Activated CD4-positive, CD25-positive, alpha-beta regulatory T cell treated with anti-CD3 and anti-CD28 coated beads, Interleukin-2, amount 50 U/mL, for 24 hours (primary cell): Measurements from ENCODE around the gene HYAL3.
A peak's percentile ranks its signal among the peaks of the same experiment; 100 is the strongest.
"Not testable (repeated sequence)": the region's sequence is repeated elsewhere in the genome, so short reads cannot be mapped to it uniquely, and the experiment has no call there.

ENCODE experiments used
- ATAC-seq, 2 donors: fragments of 150-1000 bp; cut with Tn5 transposase; one replicate each; pipeline ENCODE4 v1.10.0; 2021; ENCODE audit warnings: mild to moderate bottlenecking in 1 of 2, moderate library complexity in 1 of 2

Gene HYAL3

DNA sequence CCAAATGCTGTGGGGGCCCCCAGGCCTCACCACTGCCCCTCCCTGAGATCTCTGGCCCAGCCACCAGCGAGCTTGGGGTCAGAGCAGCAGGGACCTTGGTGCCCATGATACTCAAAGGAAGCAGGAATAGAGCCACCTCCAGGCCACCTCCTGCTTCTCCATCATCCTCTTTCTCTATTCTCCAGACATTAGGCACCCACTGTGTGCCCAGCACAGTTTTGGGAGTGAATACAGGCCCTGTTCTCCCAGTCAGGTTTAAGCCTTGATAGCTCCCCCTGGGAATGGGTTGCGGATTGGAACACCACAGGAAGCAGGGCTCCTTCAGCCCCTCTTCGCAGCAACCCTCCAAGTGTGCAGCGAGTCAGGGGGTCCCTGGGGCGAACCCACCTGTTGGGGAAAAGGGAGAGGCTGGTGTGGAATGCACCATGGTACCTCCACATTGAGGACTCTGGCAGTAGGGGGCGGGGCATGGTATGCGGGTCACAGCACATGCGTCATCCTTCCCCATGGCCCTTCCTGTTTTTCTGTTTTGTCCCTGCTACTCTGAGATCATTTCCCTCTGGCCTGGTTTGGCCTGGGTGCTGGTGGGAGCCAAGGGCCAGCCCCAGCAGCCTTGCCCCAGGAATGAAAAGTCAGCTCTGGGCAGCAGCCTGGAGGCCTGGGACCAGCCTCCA is 44.5 kb downstream of the HYAL3 start:
- no peak for ATAC-seq

DNA sequence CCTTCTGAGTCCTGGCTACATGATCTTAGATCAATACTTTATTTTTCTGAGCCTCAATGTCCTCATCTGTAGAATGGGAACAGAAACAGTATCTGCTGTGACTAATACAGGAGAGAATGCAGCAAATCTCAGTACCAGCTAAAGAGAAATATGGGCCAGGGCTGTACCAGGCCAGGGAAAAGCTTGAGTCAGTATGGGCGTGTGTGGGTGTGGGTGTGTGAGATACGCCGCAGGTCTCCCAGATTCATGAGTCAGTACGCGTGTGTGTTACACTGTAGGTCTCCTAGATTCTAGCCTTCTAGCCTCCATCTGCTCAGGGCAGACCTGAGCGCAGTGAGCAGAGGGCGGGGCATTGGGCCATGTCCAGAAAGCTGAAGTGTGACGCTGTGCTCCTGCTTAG is 48.0 kb downstream of the HYAL3 start:
- ATAC-seq = peak; percentile 44 to 45

DNA sequence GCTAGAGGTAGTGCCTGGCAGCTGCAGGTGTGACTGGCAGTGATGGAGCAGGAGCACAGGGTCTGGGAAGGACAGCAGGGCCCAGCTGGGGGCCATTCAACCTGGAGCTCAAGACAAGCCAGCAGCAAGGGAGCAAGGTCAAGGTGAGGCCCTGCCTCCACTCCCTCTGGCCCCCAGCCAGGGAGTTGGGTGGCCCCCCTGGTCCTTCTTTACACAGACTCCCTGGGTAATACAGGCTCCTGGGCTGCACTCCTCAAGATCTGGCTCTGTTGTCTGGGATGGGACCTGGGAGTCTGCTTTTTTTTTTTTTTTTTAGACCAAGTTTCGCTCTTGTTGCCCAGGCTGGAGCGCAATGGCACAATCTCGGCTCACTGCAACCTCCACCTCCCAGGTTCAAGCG is 48.7 kb downstream of the HYAL3 start:
- no peak for ATAC-seq

DNA sequence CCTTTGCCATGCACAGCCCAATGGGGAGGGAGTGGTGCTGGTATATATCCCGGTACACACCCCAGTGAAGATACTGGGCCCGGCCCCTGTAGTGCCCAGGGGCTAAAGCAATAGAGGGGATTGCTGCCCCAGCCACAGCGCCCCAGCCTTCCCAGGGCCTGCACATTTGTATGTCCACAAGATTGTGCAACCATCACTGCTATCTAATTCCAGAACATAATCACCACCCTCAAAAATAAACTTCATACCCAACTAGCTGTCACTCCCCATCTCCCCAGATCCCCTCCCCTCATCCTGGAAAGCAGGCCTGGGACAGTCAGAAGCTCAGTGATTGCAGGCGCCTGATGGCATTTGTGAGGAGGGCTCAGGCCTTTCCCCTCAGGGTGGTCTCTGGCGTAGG is 49.7 kb downstream of the HYAL3 start:
- ATAC-seq = no peak

DNA sequence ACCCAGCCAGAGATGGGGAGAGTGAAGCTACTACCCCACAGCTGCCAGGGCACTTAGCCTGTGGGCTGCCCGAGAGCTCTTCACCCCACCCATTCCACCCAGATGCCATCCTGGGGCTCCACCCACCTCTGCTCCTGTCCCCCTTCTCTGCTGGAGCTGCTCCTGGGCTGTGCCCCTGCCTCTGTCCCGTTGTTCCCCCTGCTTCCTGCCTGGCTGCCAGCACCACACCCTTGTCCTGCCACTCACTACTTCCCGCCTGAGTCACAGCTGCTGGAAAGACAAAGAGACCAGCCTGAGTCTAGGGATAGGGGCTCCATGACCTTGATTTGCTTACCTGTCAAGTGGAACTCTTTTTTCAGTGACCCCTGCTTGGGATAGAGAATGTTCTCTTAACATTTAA is 50.8 kb downstream of the HYAL3 start:
- no peak for ATAC-seq

DNA sequence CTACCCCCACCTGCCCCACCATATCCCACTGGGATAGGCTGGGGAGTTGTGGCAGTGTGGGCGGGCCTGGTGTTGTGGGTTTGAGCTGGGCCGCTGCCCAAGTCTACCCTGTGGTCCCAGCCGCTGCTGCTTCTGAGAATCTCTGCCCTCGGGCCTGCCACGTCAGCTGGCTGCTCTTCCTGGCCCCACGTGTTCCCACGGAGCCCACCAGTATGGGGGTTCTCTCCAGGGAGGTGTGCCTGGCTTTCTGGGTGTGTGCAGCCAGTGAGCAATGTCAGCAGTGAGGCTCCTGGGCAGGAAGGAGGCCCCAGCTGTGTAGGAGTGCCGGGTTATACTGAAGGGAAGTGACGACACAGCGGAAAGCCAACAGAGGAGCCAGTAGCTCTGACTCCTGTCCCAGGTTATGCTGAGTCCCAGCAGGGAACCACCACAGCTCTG is 52.7 kb downstream of the HYAL3 start:
- peak; percentile 89 to 90 for ATAC-seq

DNA sequence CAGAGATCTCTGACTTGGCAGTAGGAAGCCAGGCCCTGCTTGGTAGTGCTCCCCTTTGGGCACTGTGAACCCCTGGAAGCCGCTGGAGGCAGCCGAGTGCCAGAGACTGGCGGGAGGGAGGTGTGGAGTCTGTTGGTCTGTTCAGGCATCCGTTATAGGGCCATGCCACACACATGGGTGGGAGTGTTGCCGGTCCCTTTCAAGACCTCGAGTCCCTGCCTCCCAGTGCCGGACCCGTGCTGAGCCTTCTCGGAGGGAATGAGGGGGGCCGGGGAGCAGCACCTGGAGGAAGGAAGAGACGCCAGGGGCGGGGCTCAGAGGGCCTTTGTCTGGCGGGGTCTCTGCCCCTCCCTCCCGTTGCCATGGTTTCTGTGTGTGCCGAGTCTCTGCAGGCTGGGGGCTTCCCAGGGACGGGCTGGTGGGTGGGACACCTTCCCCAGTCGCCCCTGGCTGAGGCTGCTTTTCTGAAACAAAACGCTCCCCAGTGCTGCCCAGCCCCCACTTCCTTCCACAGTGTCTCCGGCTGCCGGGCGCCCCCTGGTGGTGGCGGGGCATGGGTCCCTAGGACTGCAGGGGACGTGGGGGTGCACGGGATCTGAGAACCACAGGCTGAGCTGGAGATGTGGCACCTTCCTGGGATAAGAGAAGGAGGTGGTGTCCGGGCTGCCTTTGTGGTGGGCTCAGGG is 53.2 kb downstream of the HYAL3 start:
- peak; percentile 79 to 84 for ATAC-seq

DNA sequence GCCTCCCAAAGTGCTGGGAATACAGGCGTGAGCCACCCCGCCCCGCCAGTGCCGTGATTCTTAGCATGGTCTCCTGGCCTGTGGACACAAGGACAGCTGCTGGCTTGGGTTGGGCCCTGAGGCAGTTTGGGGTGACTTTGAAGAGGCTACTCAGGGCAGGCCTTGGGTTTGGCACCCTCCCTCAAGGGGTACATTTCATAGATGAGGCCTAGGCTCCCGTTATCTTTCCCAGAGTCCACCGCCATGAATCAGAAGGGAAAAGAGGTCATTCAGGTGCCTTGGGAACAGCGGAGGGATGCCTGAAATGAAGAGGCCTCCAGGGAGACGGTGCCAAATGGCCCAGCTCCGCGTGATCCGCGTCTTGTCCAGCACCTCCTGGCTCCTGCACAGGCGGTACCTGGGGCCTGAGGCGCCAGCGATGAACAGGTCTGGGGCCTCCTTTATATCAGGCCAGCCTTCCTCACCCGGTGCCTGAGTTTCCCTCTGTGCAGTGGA is 53.9 kb downstream of the HYAL3 start:
- ATAC-seq = no peak

DNA sequence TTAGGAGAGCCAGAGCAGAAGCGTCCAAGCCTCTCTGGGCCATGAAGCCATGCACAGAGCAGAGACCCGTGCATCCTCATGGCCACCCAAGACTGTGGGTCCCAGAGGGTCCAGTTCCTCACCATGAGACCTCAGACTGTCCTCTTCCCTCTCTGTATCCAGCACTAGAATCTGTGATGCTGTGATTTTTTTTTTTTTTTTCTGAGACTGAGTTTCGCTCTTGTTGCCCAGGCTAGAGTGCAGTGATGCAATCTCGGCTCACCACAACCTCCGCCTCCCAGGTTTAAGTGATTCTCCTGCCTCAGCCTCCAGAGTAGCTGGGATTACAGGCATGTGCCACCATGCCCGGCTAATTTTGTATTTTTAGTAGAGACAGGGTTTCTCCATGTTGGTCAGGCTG is 54.4 kb downstream of the HYAL3 start:
- ATAC-seq = not testable (repeated sequence)

DNA sequence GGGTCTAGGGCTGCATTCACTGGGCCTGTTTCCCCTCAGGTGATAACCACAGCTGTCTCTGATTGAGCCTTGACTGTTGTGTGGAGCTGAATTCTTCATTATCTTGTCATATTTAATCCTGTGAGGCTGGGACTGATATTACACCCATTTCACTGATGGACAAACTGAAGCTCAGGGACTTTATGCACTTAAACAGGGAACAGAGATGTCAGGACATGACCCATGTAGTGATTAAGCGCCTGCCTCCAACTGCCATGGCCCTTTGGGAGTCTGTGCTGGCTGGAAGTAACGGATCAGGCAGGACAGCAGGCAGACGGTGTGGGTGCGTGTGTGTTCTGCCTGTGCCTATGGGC is 55.7 kb downstream of the HYAL3 start:
- no peak for ATAC-seq

DNA sequence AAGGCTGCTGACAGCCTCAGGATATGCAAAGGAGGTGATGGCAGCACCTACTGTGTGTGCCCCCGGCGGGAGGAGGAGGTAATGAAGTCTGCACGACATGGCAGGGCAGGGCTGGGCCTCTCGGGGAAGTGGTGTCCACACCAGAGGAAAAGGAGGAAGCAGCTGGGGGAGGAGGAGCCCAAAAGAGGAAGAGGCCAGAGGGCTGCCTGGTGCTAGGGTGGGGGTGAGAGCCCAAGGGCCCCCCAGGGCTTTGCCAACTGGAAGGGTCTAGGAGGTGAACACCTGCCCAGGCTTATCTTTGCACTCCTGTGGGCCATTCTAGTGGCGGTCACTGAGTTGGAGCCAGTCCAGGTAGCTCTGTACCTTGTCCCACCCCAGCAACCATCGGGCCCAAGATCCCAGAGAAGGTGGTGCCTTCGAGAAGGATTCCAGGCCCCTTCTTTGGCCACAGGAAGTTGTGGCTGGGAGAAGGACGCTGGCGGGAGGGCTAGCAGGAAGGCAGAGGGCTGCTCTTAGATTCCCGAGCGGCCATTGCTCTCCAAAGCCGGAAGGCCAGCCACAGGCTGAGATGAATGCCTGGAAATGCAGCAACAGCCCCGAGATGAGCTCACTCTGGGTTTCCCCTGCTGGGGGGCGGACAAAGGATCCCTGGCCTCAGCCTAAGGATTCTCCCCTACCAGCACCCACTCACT is 56.2 kb downstream of the HYAL3 start:
- no peak for ATAC-seq
